ENCODE results near the gene SH2D4B. TPM values are rescaled to one million over a fixed set of nuclear protein-coding genes. Genes with fewer than 3 reads are reported as not detected.

SH2D4B gene
- total and polyA plus RNA-seq, 2 of the 13 experiments (the other 11 are each of a cell fraction or from before 2014, with no cell fraction given) = not detected

GRCh38 chr10:80520661-80521470, 16.8 kb upstream of the SH2D4B start:
- FAIRE-seq = no peak
- Histone ChIP-seq H3K9me3 (ENCODE audit: low read length) (no peaks in the 10 kb centered on the region), H3K27ac (ENCODE audit: extremely low read length, insufficient read depth, low read length) (no peak overlapping the region), H3K79me2 (ENCODE audit: insufficient read depth, low read length) (no peaks in the 10 kb centered on the region), H4K20me1 (ENCODE audit: insufficient read depth, low read length) (0 out of 2 replicates have a peak, but pooled peaks cover 2% of the 10 kb centered on the region), H3K27me3 (ENCODE audit: control insufficient read depth in 1 of 2, insufficient read depth in 2 of 2, low read length in 2 of 2) (no peaks in the 10 kb centered on the region), H3K4me1 (ENCODE audit: insufficient read depth, low read length) (peaks cover 10% of the 10 kb centered on the region), H3K9ac (ENCODE audit: insufficient read depth, low read depth, low read length) (no peak overlapping the region), H2AFZ (ENCODE audit: low read length) (no peak overlapping the region), H3K4me2 (ENCODE audit: low read depth, low read length) (no peak overlapping the region), H3K4me3 (replicated peaks in 1 of 3; ENCODE audit: insufficient read depth in 1 of 3, low read depth in 2 of 3, low read length in 3 of 3) (no peak overlapping the region), H3K36me3 (replicated peaks in 1 of 2; ENCODE audit: control insufficient read depth in 1 of 2, insufficient read depth in 2 of 2, low read length in 2 of 2) (peaks cover 22 to 42% of the 10 kb centered on the region in 2 experiments)
- ATAC-seq = peak; percentile 5; the same call in 1 of the 3 replicates
- CTCF ChIA-PET (ENCODE audit: low intra/inter-chr PET ratio, low total read pairs) = no interaction called here
- in situ Hi-C loops (cut with HindIII; ENCODE audit: extremely low pct_ligation_motif_present, low pct_unique_long_range_greater_than_20kb) = loop anchor here (25.0 kb wide), 1 partner anchor 259 kb away; no protein-coding TSS in a partner anchor
- intact Hi-C loops (cut with micrococcal nuclease; ENCODE audit: unreplicated experiment) = no loop called here
- no peak for DNase-seq (ENCODE audit: low spot score)
- no TSS peak for BruUV-seq (replicated peaks)
- POLR2A ChIA-PET = interaction anchor here (0.6 kb wide), 1 partner anchor 27 kb away, joined by 3 read pairs; no protein-coding TSS in a partner anchor
- 95% methylated on average over 9 of the region's 10 CpGs for WGBS (ENCODE audit: low lambda C conversion rate)
- TF ChIP-seq POLR2A (IDR thresholded peaks at IDR 0.05; ENCODE audit: insufficient read depth in 1 of 2, low read depth in 2 of 2, low read length in 2 of 2) (0 out of 4 replicates have a peak, but pooled peaks of 1 of the 2 experiments have one; percentile 13), ZNF276 (CRISPR knock-in tag; IDR thresholded peaks at IDR 0.05; ENCODE audit: low read depth) (no peak), ZNF563 (CRISPR knock-in tag; IDR thresholded peaks at IDR 0.05) (no peak), NR2F2 (IDR thresholded peaks at IDR 0.05; ENCODE audit: borderline replicate concordance, low read depth) (no peak), RBM22 (optimal IDR thresholded peaks at IDR 0.05; ENCODE audit: low read length) (peak; percentile 90)

Measured in HepG2 (cell line).